ENCODE data around the gene SPRY4.
"Not testable (repeated sequence)": the region's sequence is repeated elsewhere in the genome, so short reads cannot be mapped to it uniquely, and the experiment has no call there.

The SPRY4 gene

GRCh38 chr5:142292249-142292648 lies 32.6 kb downstream of the SPRY4 start:
- DNase-seq: no peak

DNA sequence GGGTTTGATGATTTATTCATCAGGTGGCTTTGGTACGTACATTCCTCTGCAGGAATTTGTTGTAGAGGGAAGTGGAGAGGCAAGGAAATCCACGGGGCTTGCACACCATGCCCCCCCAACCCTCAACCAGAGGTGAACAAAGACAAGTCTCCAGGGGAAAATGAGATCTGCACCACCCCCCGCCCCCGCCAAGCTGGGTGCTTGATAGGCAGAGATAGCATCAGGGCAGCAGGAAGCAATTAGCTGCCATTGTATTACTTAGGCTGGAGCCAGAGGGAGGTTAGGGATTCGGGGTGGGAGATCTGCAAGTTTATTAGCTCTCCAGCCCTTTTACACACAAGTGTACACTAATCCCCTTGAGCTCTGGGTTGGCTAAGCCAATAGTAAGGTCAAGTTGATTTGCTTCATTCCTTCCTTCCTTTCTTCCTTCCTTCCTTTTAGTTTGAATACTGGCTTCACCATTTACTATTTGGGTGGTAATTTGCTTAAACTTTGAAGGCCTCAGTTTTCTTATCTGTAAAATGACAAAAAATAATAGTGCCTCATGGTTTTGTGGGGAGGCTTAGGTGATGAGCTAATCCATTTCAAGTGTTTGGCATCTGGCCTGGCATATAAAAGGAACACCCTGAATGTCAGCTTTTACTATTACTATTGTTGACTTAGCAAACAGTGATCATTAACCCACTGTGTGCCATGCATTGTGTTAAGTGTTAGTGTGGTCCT lies 34.1 kb downstream of the SPRY4 start:
- DNase-seq: peak; percentile 68

DNA sequence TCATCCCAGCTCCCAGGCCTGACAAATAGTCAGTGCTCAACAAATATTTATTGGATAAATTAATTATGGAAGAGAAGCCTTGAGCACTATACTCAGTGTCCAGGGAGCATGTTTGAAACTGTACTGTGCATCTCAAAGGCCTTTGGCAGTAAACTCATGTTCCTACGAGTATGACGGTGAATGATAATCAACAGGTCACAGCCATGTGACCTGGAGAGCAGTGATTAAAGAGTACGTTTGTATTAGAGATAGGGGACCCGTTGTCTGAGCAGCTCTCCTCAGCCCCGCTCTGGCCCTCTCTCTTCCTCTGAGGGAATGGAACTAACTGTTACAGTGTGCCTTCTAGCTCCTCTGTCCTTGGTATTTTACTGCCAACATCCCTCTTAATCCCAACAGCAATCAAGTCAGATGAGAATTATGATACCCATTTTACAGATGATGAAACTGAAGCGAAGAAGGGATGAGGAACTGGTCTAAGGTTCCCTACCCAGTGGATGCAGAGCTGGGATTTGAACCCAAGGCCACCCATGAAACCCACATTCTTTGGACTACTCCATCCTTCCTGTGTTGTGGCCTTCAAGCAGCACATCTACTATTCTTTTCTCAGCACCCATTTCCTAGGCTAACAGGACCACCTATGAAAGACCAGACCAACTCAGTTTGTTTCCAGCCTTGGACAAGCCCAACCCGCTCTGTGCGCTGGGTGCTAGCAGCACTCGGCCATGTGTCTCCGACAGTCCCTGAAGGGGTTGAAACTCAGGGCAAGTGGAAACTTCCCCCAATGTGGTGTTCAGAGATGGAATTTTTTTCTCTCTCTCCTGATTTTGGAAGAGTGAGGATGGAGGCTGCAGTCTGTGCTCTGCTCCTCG lies 34.9 kb downstream of the SPRY4 start:
- DNase-seq: no peak

DNA sequence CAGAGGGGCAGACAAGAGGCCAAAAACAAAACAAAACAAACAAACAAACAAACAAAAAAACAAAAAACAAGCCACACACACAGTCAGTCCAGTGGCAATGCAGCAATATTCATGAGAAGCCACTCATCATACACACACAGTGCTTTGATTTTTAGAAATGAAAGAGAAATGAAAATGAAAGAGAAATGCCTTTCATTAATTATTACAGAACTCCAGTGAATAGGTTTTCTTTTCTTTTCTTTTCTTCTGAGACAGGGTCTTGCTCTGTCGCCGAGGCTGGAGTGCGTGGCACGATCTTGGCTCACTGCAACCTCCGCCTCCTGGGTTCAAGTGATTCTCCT lies 36.9 kb downstream of the SPRY4 start:
- no peak for DNase-seq

GRCh38 chr5:142287096-142287972 lies 37.5 kb downstream of the SPRY4 start:
- DNase-seq: no peak

DNA sequence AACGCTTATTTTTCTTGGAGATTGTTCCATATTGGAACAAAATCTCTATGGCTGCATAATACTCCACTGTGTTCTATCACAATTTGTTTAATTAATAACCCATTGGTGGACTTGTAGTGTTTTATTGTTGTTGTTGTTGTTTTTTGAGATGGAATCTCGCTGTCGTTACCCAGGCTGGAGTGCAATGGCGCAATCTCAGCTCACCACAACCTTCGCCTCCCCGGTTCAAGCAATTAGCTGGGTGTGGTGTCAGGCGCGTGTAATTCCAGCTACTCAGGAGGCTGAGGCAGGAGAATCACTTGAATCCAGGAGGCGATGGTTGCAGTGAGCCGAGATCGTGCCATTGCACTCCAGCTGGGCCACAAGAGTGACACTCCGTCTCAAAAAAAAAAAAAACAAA lies 38.7 kb downstream of the SPRY4 start:
- DNase-seq: no peak

DNA sequence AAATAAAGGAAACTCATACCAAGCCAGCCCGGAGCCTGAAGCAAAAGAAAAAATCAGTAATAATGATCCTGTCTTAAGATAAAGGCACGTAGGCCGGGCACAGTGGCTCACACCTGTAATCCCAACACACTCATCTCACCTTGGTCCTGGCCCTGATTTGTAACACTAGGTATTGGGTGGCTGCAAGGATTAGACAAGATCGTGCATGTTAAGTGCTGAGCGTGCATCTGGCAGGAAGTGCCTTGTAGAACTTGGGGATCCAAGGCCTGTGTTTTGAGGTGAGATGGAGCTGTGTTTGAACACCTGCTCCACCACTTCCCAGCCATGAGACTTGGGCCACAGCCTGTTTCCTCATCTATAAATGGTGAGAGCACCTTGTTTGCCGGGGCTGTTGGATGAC lies 41.5 kb downstream of the SPRY4 start:
- no peak for DNase-seq

GRCh38 chr5:142281966-142282365 lies 42.9 kb downstream of the SPRY4 start:
- no peak for DNase-seq

GRCh38 chr5:142281008-142281367 lies 43.8 kb downstream of the SPRY4 start:
- DNase-seq: no peak

DNA sequence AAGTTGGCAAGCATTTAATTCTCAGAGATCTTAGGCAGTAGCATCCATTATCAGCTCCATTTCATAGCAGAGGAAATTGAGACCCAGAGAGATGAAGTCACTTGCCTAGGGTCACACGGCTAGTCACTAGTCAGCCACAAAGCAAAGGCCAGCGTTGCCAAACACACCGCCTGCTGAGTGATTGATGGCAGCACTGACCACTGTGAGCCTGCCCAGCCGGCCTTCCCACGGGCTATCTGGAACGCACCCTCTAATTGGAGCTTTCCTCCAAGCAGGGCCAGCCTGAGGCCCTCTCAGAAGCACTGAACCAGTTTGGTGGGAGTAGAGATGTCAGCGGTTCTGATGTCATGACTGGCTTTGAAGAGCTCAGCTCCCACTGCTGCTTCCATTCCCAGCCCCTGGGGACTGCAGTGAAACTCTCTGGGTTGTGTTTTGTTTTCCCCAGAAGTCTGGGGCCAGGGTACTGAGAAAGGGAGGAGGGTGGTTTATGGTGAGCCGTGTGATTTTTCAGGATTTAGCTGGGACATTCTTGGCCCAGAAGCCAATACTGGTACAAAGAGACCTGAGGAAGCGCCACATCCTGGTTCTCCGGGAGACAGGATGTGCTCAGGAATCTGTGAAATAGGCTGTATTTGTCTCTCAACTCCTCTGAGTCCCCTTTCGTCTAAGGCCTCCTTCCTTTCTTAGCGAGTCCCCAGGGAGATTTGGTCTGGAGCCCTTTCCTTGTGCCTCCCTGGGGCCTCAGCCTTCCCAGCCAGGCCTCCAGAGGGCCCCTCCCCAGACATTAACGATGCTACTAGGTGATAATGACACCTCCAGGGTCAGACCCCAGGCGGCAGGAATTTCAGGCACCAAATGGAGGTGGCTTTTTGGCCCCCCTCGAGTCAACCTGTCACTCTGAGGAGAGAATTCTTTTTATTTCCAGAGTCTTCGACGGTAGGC lies 44.5 kb downstream of the SPRY4 start:
- DNase-seq: peak; percentile 51

- DNase-seq: no peak
Measured at GRCh38 chr5:142278627-142279026, 46.2 kb downstream of the SPRY4 start.

DNA sequence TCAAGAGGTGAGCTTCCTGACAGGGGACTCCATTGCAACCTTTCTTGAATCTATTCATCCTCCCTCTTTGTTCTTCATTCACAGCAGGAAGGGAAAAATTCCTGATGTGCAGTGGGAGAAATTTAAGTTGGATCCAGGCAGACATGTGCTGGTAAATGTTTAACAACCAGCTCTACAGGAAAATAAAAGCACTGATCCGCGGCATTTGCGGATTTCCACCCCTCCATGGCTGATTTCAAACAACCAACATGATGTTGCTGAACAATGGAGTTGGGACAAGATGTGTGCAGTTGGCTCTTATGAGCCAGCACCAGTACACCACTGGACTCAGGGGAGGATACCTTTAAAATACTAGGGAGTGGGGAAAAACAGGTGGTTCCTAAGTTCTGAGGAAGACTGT lies 47.0 kb downstream of the SPRY4 start:
- no peak for DNase-seq

GRCh38 chr5:142276517-142276916 lies 48.3 kb downstream of the SPRY4 start:
- DNase-seq: no peak

- no peak for DNase-seq
Measured at GRCh38 chr5:142275496-142275895, 49.3 kb downstream of the SPRY4 start.

DNA sequence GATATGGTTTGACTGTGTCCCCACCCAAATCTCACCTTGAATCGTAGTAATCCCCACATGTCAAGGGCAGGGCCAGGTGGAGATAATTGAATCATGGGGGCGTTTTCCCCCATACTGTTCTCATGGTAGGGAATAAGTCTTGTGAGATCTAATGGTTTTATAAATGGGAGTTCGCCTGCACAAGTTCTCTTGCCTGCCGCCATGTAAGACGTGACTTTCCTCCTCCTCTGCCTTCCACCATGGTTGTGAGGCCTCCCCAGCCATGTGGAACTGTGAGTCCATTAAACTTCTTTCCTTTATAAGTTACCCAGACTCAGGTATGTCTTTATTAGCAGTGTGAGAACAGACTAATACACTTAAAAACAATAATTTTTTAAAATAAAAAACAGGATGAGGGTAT lies 52.2 kb downstream of the SPRY4 start:
- DNase-seq: not testable (repeated sequence)

DNA sequence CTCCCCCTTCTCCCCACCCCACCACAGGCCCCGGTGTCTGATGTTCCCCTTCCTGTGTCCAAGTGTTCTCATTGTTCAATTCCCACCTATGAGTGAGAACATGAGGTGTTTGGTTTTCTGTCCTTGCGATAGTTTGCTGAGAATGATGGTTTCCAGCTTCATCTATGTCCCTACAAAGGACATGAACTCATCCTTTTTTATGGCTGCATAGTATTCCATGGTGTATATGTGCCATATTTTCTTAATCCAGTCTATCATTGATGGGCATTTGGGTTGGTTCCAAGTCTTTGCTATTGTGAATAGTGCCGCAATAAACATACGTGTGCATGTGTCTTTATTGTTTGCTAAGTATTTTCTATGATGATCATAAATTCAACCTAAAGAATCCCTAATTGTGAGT lies 60.7 kb downstream of the SPRY4 start:
- DNase-seq: not testable (repeated sequence)

DNA sequence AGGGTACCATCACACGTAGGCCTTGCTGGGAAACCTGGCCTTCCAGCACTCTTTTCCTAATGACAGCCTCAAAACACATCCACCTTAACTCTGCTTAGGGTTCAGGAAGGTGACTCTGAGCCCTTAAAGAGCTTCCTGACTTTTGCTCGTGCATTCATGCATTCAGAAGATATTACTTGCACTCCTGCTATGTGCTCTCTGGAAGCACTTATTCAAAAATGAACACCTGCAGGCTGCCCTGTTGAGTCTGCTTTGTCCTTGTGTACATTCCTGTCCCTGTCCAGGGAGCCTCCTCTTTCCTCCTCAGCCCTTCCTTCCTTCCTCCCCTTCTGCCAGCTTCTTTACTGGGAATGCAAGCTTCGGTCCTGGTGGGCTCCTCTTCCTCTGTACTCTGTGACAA lies 61.5 kb downstream of the SPRY4 start:
- DNase-seq: no peak

- no peak for DNase-seq
Measured at GRCh38 chr5:142262683-142263082, 62.1 kb downstream of the SPRY4 start.
